Adrenal gland (tissue), 5 donors: Measurements from ENCODE around the gene TMC2.

Experiments
- CTCF ChIP-seq, 6 experiments: fragments of 450-650 bp in 4 of 6; fragments of 200-600 bp in 2 of 6; sonication (generic) in 1 of 6; IDR thresholded peaks; 1 replicate in 5 of 6; 2 replicates in 1 of 6; pipeline versions ENCODE4 v1.5.1 to v1.8.0; 2016 to 2021; ENCODE audit warnings: antibody characterized with exemption in 6 of 6, mild to moderate bottlenecking in 2 of 6, moderate library complexity in 1 of 6
- POLR2A ChIP-seq, 2 donors: fragments of 450-650 bp; IDR thresholded peaks; one replicate each; pipeline ENCODE4 v1.6.1; 2017; ENCODE audit warnings: antibody characterized with exemption in 2 of 2, mild to moderate bottlenecking in 2 of 2, moderate library complexity in 1 of 2
- donor health status: DM: no; HTN: no; CAD: no.

GRCh38 chr20:2538931-2539720 lies 2.8 kb downstream of the TMC2 start:
- TF ChIP-seq CTCF (IDR thresholded peaks at IDR 0.05) (no peak), POLR2A (IDR thresholded peaks at IDR 0.05) (no peak)
